Vagina (tissue), 2 donors: Measurements from ENCODE around the gene SLC19A1.

Experiments used
- POLR2A ChIP-seq, 2 donors: fragments of 450-650 bp; IDR thresholded peaks; one replicate each; pipeline ENCODE4 v1.6.1; 2017; ENCODE audit warnings: antibody characterized with exemption in 2 of 2, mild to moderate bottlenecking in 2 of 2, moderate library complexity in 2 of 2
- POLR2AphosphoS5 ChIP-seq, 2 donors: sonication (generic); formaldehyde crosslinking; IDR thresholded peaks; one replicate each; pipeline ENCODE4 v1.9.0; 2017; ENCODE audit warnings: antibody characterized with exemption in 2 of 2, mild to moderate bottlenecking in 2 of 2, low read depth in 1 of 2; ENCODE audit not compliant: insufficient read depth in 1 of 2
- TF ChIP-seq, protein P1 (sequence below), 3 experiments: fragments of 450-650 bp in 2 of 3; fragments of 200-600 bp in 1 of 3; sonication (generic) in 1 of 3; IDR thresholded peaks; one replicate each; pipeline ENCODE4 v1.5.1; 2017 to 2019; ENCODE audit warnings: antibody characterized with exemption in 3 of 3, mild to moderate bottlenecking in 2 of 3, moderate library complexity in 2 of 3

DNA sequence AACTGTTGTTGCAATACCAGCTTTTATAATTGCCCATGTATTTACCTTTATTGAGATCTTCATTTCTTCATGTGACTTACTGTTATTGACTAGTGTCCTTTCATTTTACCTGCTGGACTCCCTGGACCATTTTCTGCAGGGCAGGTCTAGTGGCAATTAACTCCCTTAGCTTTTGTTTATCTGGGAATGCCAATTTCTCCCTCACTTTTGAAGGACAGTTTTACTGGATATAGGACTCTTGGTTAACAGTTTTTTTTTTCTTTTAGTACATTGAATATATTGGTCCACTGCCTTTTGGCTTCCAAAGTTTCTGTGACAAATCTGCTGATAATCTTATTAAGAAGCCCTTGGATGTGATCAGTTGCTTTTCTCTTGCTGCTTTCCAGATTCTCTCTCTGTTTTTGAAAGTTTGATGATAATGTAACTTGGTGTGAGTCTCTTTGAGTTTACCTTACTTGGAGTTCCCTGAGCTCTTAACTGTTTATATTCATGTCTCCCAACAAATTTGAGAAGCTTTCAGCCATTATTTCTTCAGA is 80.4 kb downstream of the SLC19A1 start:
- TF ChIP-seq POLR2A (IDR thresholded peaks at IDR 0.05) (no peak), POLR2AphosphoS5 (IDR thresholded peaks at IDR 0.05; ENCODE audit: insufficient read depth in 1 of 2, low read depth in 1 of 2) (no peak)
- TF ChIP-seq, protein P1, sequence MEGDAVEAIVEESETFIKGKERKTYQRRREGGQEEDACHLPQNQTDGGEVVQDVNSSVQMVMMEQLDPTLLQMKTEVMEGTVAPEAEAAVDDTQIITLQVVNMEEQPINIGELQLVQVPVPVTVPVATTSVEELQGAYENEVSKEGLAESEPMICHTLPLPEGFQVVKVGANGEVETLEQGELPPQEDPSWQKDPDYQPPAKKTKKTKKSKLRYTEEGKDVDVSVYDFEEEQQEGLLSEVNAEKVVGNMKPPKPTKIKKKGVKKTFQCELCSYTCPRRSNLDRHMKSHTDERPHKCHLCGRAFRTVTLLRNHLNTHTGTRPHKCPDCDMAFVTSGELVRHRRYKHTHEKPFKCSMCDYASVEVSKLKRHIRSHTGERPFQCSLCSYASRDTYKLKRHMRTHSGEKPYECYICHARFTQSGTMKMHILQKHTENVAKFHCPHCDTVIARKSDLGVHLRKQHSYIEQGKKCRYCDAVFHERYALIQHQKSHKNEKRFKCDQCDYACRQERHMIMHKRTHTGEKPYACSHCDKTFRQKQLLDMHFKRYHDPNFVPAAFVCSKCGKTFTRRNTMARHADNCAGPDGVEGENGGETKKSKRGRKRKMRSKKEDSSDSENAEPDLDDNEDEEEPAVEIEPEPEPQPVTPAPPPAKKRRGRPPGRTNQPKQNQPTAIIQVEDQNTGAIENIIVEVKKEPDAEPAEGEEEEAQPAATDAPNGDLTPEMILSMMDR (IDR thresholded peaks at IDR 0.05) = no peak
